H1 (cell line): ENCODE results near the gene DNAJC16. TPM values are rescaled to one million over a fixed set of nuclear protein-coding genes. Genes with fewer than 3 reads are reported as not detected.
"Not testable (repeated sequence)": the region's sequence is repeated elsewhere in the genome, so short reads cannot be mapped to it uniquely, and the experiment has no call there.

ENCODE experiments used
- CTCF ChIA-PET: fragments of 300-600 bp; sonication (Branson Sonifier 250); formaldehyde crosslinking; loops from one replicate; lab custom pipeline; 2021; ENCODE audit not compliant: partially characterized antibody; lab: Charles Lee
- POLR2A ChIA-PET: fragments of 300-600 bp; sonication (Branson Sonifier 250); formaldehyde crosslinking; loops from one replicate; lab custom pipeline; 2021; ENCODE audit warnings: inconsistent platforms; ENCODE audit not compliant: partially characterized antibody; lab: Charles Lee
- DNase-seq, 2 experiments: peaks; one replicate each; pipeline versions ENCODE4 v3.0.0 to v3.0.0-alpha.2; 2010 to 2022; ENCODE audit warnings: low spot score in 2 of 2, low read depth in 1 of 2, mixed read lengths in 1 of 2
- FAIRE-seq: peaks from 2 replicates; lab custom pipeline; 2011; peaks lifted over from hg19 to GRCh38; lab: Jason Lieb, UNC
- H2AFZ ChIP-seq: 2 replicates; pipeline ENCODE4 v1.8.1; 2012; ENCODE audit warnings: low read length, inconsistent platforms
- H2AK5ac ChIP-seq: 2 replicates; pipeline ENCODE4 v1.6.1; 2013; ENCODE audit warnings: low read depth, low read length
- H2BK120ac ChIP-seq: replicated peaks from 2 replicates; pipeline ENCODE3; 2013; ENCODE audit warnings: low read depth, low read length, inconsistent platforms
- H2BK12ac ChIP-seq: 2 replicates; pipeline ENCODE4 v1.6.1; 2013; ENCODE audit warnings: low read depth, low read length
- H2BK15ac ChIP-seq: 2 replicates; pipeline ENCODE4 v1.6.1; 2013; ENCODE audit warnings: low read length
- H2BK20ac ChIP-seq: 2 replicates; pipeline ENCODE4 v1.6.1; 2013; ENCODE audit warnings: low read length
- H2BK5ac ChIP-seq: 2 replicates; pipeline ENCODE4 v1.6.1; 2013; ENCODE audit warnings: low read depth, low read length
- H3K14ac ChIP-seq: 2 replicates; pipeline ENCODE4 v1.6.1; 2013; ENCODE audit warnings: inconsistent platforms; ENCODE audit not compliant: insufficient read length
- H3K18ac ChIP-seq: 2 replicates; pipeline ENCODE4 v1.6.1; 2013; ENCODE audit warnings: low read length; ENCODE audit errors: extremely low read depth
- H3K23ac ChIP-seq: 2 replicates; pipeline ENCODE4 v1.6.1; 2013; ENCODE audit warnings: inconsistent platforms; ENCODE audit not compliant: insufficient read length
- H3K23me2 ChIP-seq: 2 replicates; pipeline ENCODE4 v1.6.1; 2013; ENCODE audit warnings: low read depth, low read length
- H3K27ac ChIP-seq: 2 replicates; pipeline ENCODE4 v1.6.1; 2011; ENCODE audit warnings: low read depth, low read length, inconsistent platforms
- H3K27me3 ChIP-seq, 4 experiments: replicated peaks in 1 of 4; 1 replicate in 1 of 4; 2 replicates in 3 of 4; pipeline versions ENCODE4 v1.6.1 to v1.8.1; 2011 to 2013; ENCODE audit warnings: low read length in 3 of 4, mild to moderate bottlenecking in 3 of 4, inconsistent platforms in 2 of 4, mixed read lengths in 2 of 4, moderate library complexity in 1 of 4; ENCODE audit not compliant: control insufficient read depth in 3 of 4, insufficient read depth in 3 of 4; ENCODE audit errors: extremely low read depth in 1 of 4
- H3K36me3 ChIP-seq, 4 experiments: 2 replicates each; pipeline versions ENCODE4 v1.6.1 to v1.8.1; 2011 to 2013; ENCODE audit warnings: mild to moderate bottlenecking in 4 of 4, low read length in 3 of 4, moderate library complexity in 2 of 4, control low read depth in 1 of 4, inconsistent platforms in 1 of 4; ENCODE audit not compliant: insufficient read depth in 4 of 4, control insufficient read depth in 2 of 4
- H3K4ac ChIP-seq: replicated peaks from 2 replicates; pipeline ENCODE3; 2013; ENCODE audit warnings: low read length, low read depth, mixed read lengths, inconsistent platforms; ENCODE audit not compliant: insufficient read length
- H3K4me1 ChIP-seq, 4 experiments: replicated peaks in 1 of 4; 1 replicate in 1 of 4; 2 replicates in 3 of 4; pipeline versions ENCODE4 v1.6.1 to v1.8.1; 2011 to 2013; ENCODE audit warnings: low read length in 3 of 4, inconsistent platforms in 2 of 4, mixed read lengths in 1 of 4; ENCODE audit not compliant: insufficient read depth in 4 of 4, control insufficient read depth in 3 of 4
- H3K4me2 ChIP-seq, 2 experiments: 2 replicates each; pipeline versions ENCODE4 v1.6.1 to v1.8.1; 2011 to 2013; ENCODE audit warnings: low read depth in 2 of 2, low read length in 2 of 2, control low read depth in 1 of 2, inconsistent platforms in 1 of 2, mild to moderate bottlenecking in 1 of 2; ENCODE audit not compliant: insufficient read depth in 1 of 2
- H3K4me3 ChIP-seq, 4 experiments: fragments of 200-600, 300-600 bp in 1 of 4; sonication (generic), shearing (Covaris generic), sonication (Bioruptor Twin) in 1 of 4; 2 replicates each; pipeline versions ENCODE4 v1.5.1 to v1.8.1; 2011 to 2016; ENCODE audit warnings: low read length in 4 of 4, low read depth in 3 of 4, control low read depth in 2 of 4, inconsistent platforms in 2 of 4, mild to moderate bottlenecking in 2 of 4, mixed read lengths in 1 of 4, moderate library complexity in 1 of 4; ENCODE audit not compliant: insufficient read depth in 2 of 4; ENCODE audit errors: extremely low read depth in 1 of 4
- H3K56ac ChIP-seq: replicated peaks from 2 replicates; pipeline ENCODE3; 2013; ENCODE audit warnings: low read depth, mild to moderate bottlenecking, mixed read lengths, low read length, inconsistent platforms; ENCODE audit not compliant: insufficient read length
- H3K79me1 ChIP-seq: 2 replicates; pipeline ENCODE4 v1.6.1; 2013; ENCODE audit warnings: low read depth, low read length, control low read depth
- H3K79me2 ChIP-seq, 2 experiments: 2 replicates each; pipeline versions ENCODE4 v1.6.1 to v1.8.1; 2012 to 2013; ENCODE audit warnings: low read length in 2 of 2, mild to moderate bottlenecking in 2 of 2, inconsistent platforms in 1 of 2; ENCODE audit not compliant: insufficient read depth in 2 of 2, control insufficient read depth in 1 of 2
- H3K9ac ChIP-seq, 4 experiments: replicated peaks in 1 of 4; 1 replicate in 1 of 4; 2 replicates in 3 of 4; pipeline versions ENCODE4 v1.6.1 to v1.8.1; 2011 to 2013; ENCODE audit warnings: low read depth in 3 of 4, low read length in 3 of 4, control low read depth in 2 of 4, mild to moderate bottlenecking in 2 of 4, moderate library complexity in 2 of 4, inconsistent platforms in 1 of 4; ENCODE audit errors: extremely low read depth in 1 of 4
- H3K9me3 ChIP-seq, 2 experiments: 2 replicates each; pipeline versions ENCODE4 v1.6.1 to v1.8.1; 2012 to 2013; ENCODE audit warnings: mild to moderate bottlenecking in 2 of 2, moderate library complexity in 2 of 2, control low read depth in 1 of 2, inconsistent platforms in 1 of 2, low read depth in 1 of 2, low read length in 1 of 2, mixed read lengths in 1 of 2; ENCODE audit not compliant: insufficient read depth in 2 of 2
- H4K20me1 ChIP-seq, 2 experiments: replicated peaks in 1 of 2; 2 replicates each; pipeline versions ENCODE3 to v1.8.1; 2011 to 2013; ENCODE audit warnings: inconsistent platforms in 2 of 2, low read length in 2 of 2, mild to moderate bottlenecking in 1 of 2; ENCODE audit not compliant: insufficient read depth in 2 of 2, control insufficient read depth in 1 of 2
- H4K5ac ChIP-seq: 2 replicates; pipeline ENCODE4 v1.6.1; 2013; ENCODE audit warnings: low read length, low read depth, mixed read lengths, inconsistent platforms; ENCODE audit not compliant: insufficient read length
- H4K8ac ChIP-seq: 2 replicates; pipeline ENCODE4 v1.8.0; 2013; ENCODE audit warnings: mild to moderate bottlenecking, moderate library complexity, low read length, inconsistent platforms; ENCODE audit not compliant: insufficient read depth; ENCODE audit errors: extremely low read depth
- H4K91ac ChIP-seq: replicated peaks from 2 replicates; pipeline ENCODE3; 2013; ENCODE audit warnings: low read length, mixed read lengths, inconsistent platforms; ENCODE audit not compliant: insufficient read length
- HDAC2 ChIP-seq, 2 experiments: fragments of 300-600 bp in 1 of 2; sonication (generic) in 1 of 2; IDR thresholded peaks; 2 replicates each; pipeline ENCODE4 v1.6.1; 2011 to 2012; ENCODE audit warnings: low read depth in 2 of 2, low read length in 2 of 2, mild to moderate bottlenecking in 2 of 2, moderate library complexity in 2 of 2, borderline replicate concordance in 1 of 2, inconsistent platforms in 1 of 2
- KDM1A ChIP-seq: fragments of 200-600, 300-600 bp; sonication (generic); IDR thresholded peaks from 2 replicates; pipeline ENCODE4 v1.7.1; 2016; ENCODE audit warnings: mild to moderate bottlenecking, low read length, borderline replicate concordance
- KDM4A ChIP-seq: IDR thresholded peaks from one replicate; pipeline ENCODE4 v1.7.1; 2012; ENCODE audit warnings: low read depth, mild to moderate bottlenecking, moderate library complexity, low read length, inconsistent platforms; ENCODE audit not compliant: severe bottlenecking
- RAD21 ChIP-seq, 2 experiments: IDR thresholded peaks in 1 of 2; conservative IDR thresholded peaks in 1 of 2; 2 replicates each; pipeline ENCODE4 v1.6.1; 2011; ENCODE audit warnings: low read depth in 2 of 2, low read length in 2 of 2, improper control_type of control experiment in 1 of 2, inconsistent platforms in 1 of 2, mild to moderate bottlenecking in 1 of 2, moderate library complexity in 1 of 2
- RBBP5 ChIP-seq: IDR thresholded peaks from 2 replicates; pipeline ENCODE4 v1.7.1; 2012; ENCODE audit warnings: low read depth, mild to moderate bottlenecking, inconsistent platforms, low read length, moderate library complexity, borderline replicate concordance
- RNF2 ChIP-seq: fragments of 200-900, 300-1000 bp; sonication (generic); IDR thresholded peaks from 2 replicates; pipeline ENCODE4 v1.7.1; 2016; ENCODE audit warnings: borderline replicate concordance, low read depth, mild to moderate bottlenecking, antibody characterized with exemption, low read length; ENCODE audit not compliant: poor library complexity, severe bottlenecking; ENCODE audit errors: missing control alignments
- WGBS, 2 experiments: shearing (Covaris generic) in 1 of 2; methylation state at CpG; one replicate each; pipeline versions ENCODE4 v1.1.6 to v1.1.7; 2013 to 2015; ENCODE audit warnings: low lambda C conversion rate in 2 of 2, mixed read lengths in 2 of 2, inconsistent platforms in 1 of 2, low coverage in 1 of 2, missing lambda C conversion rate in 1 of 2; ENCODE audit not compliant: insufficient replicate concordance in 2 of 2, insufficient coverage in 1 of 2, insufficient read length in 1 of 2; ENCODE audit errors: extremely low coverage in 1 of 2, missing lambda C conversion rate in 1 of 2; 5-methylcytosine and 5-hydroxymethylcytosine counted together
- polyA plus RNA-seq, 7 experiments: library from polyadenylated mRNA; depleted of rRNA in 3 of 7; stranded (reverse) in 5 of 7; unstranded in 2 of 7; fragments of >200 nt in 5 of 7; fragments of 200-250 nt in 2 of 7; gene quantifications; 1 replicate in 5 of 7; 2 replicates in 1 of 7; 4 replicates in 1 of 7; pipeline versions ENCODE4 v1.2.1 to v1.2.3, GENCODE V29; 2011 to 2013; ENCODE audit warnings: missing spikeins in 2 of 7, mixed read lengths in 2 of 7
- total RNA-seq: library from RNA; stranded (reverse); fragmentation: NEBNext Ultra II Directional; extraction: Animal tissue kit (Norgen Biotek cat#: 25700); gene quantifications from 2 replicates; pipeline ENCODE4 v1.2.1, GENCODE V29; 2021

The DNAJC16 gene
- total and polyA plus RNA-seq, 2 of the 8 experiments (the other 6 are each of a cell fraction or from before 2014, with no cell fraction given) = 7.9 to 23.3 TPM

- TF ChIP-seq RNF2 = no peak
- no peak for TF ChIP-seq RBBP5
- TF ChIP-seq KDM4A = no peak
- no peak for TF ChIP-seq HDAC2 (IDR thresholded peaks at IDR 0.05; ENCODE audit: borderline replicate concordance in 1 of 2, low read depth in 2 of 2, low read length in 2 of 2)
- TF ChIP-seq KDM1A = no peak
- TF ChIP-seq RAD21 (IDR thresholded peaks at IDR 0.05 in 1 of 2, conservative IDR thresholded peaks at IDR 0.05 in 1 of 2; ENCODE audit: low read depth in 2 of 2, low read length in 2 of 2) = no peak
These were observed 37.5 kb upstream of the DNAJC16 start (continued) for GRCh38 chr1:15489052-15489736.

- not testable (repeated sequence) for DNase-seq, H3K79me2 ChIP-seq, H3K9ac ChIP-seq, H2BK15ac ChIP-seq, H2AFZ ChIP-seq, H4K20me1 ChIP-seq, H2BK20ac ChIP-seq, H3K18ac ChIP-seq, H4K91ac ChIP-seq, H3K23ac ChIP-seq, H3K4ac ChIP-seq, H3K79me1 ChIP-seq, H3K36me3 ChIP-seq, H3K27ac ChIP-seq, H4K8ac ChIP-seq, H2AK5ac ChIP-seq, H2BK5ac ChIP-seq, H3K23me2 ChIP-seq, H3K9me3 ChIP-seq, H3K4me3 ChIP-seq, H3K27me3 ChIP-seq, H4K5ac ChIP-seq, H2BK120ac ChIP-seq, H3K4me2 ChIP-seq, H2BK12ac ChIP-seq, FAIRE-seq, H3K56ac ChIP-seq, H3K14ac ChIP-seq, H3K4me1 ChIP-seq
- POLR2A ChIA-PET = interaction anchor here (1.3 kb wide), 1 partner anchor 10 kb away, joined by 3 read pairs; no protein-coding TSS in a partner anchor
- CTCF ChIA-PET = interaction anchor here (0.6 kb wide), 1 partner anchor 48 kb away, joined by 3 read pairs; no protein-coding TSS in a partner anchor
- WGBS, 2 experiments = 92% methylated on average over 4 of the region's 4 CpGs; no CpG with 5 or more reads in 1 of the 2 experiments
These were observed 35.6 kb upstream of the DNAJC16 start for GRCh38 chr1:15491010-15491409.
